Left kidney (tissue), 8 donors: Measurements from ENCODE around the gene IFNA10. TPM values are rescaled to one million over a fixed set of nuclear protein-coding genes. Genes with fewer than 3 reads are reported as not detected.
"Not testable (repeated sequence)": the region's sequence is repeated elsewhere in the genome, so short reads cannot be mapped to it uniquely, and the experiment has no call there.

Source experiments
- DNase-seq: peaks from one replicate; pipeline ENCODE4 v3.0.0-alpha.2; 2013
- long read RNA-seq, 8 donors: transcript quantifications; one replicate each; lab custom pipeline, GENCODE V29; 2026
- polyA plus RNA-seq: library from polyadenylated mRNA; unstranded; fragments of 120-200 nt; gene quantifications from one replicate; pipeline ENCODE4 v1.2.1, GENCODE V29; 2013; ENCODE audit not compliant: insufficient read length

The IFNA10 gene
- polyA plus RNA-seq: not detected
- long read RNA-seq, donor 1: 0 reads
- long read RNA-seq, donor 2: 0 reads
- long read RNA-seq, donor 3: 0 reads
- long read RNA-seq, donor 4: 0 reads
- long read RNA-seq, donor 5: 0 reads
- long read RNA-seq, donor 6: 0 reads
- long read RNA-seq, donor 7: 0 reads
- long read RNA-seq, donor 8: 0 reads

GRCh38 chr9:21207043-21207442 lies at the start of gene IFNA10:
Gene IFNA10, minus strand, starts transcription at chr9:21207143. Its CDS starts 46 bp downstream, at chr9:21207097.
- DNase-seq: not testable (repeated sequence)

- no peak for DNase-seq
Measured at GRCh38 chr9:21255538-21256212, 48.7 kb upstream of the IFNA10 start.

- DNase-seq: peak; percentile 24
Measured at GRCh38 chr9:21252721-21253547, 46.0 kb upstream of the IFNA10 start.

- DNase-seq: no peak
Measured at GRCh38 chr9:21251638-21252037, 44.7 kb upstream of the IFNA10 start.

- no peak for DNase-seq
Measured at GRCh38 chr9:21251190-21251589, 44.2 kb upstream of the IFNA10 start.

- DNase-seq: no peak
Measured at GRCh38 chr9:21244836-21245235, 37.9 kb upstream of the IFNA10 start.

GRCh38 chr9:21239911-21240310 lies 33.0 kb upstream of the IFNA10 start, which contains the start of gene IFNA14:
Gene IFNA14, minus strand, starts transcription at chr9:21240005. Its CDS starts 70 bp downstream, at chr9:21239935.
- no peak for DNase-seq

GRCh38 chr9:21236360-21236714 lies 29.4 kb upstream of the IFNA10 start:
- not testable (repeated sequence) for DNase-seq

- DNase-seq: peak; percentile 22
Measured at GRCh38 chr9:21235468-21236359, 28.8 kb upstream of the IFNA10 start.

- no peak for DNase-seq
Measured at GRCh38 chr9:21234153-21234687, 27.3 kb upstream of the IFNA10 start.

- no peak for DNase-seq
Measured at GRCh38 chr9:21233258-21233657, 26.3 kb upstream of the IFNA10 start.

- DNase-seq: no peak
Measured at GRCh38 chr9:21228122-21228521, 21.2 kb upstream of the IFNA10 start, which contains the start of gene IFNA17. Gene IFNA17, minus strand, starts transcription at chr9:21228222. Its CDS starts 49 bp downstream, at chr9:21228173.

- not testable (repeated sequence) for DNase-seq
Measured at GRCh38 chr9:21217211-21217610, 10.3 kb upstream of the IFNA10 start, which contains the start of gene IFNA16. Gene IFNA16, minus strand, starts transcription at chr9:21217311. Its CDS starts 6 bp downstream, at chr9:21217305.

GRCh38 chr9:21213411-21214326 lies 6.7 kb upstream of the IFNA10 start:
- not testable (repeated sequence) for DNase-seq

GRCh38 chr9:21212160-21212559 lies 5.2 kb upstream of the IFNA10 start:
- not testable (repeated sequence) for DNase-seq

- DNase-seq: not testable (repeated sequence)
Measured at GRCh38 chr9:21210782-21211181, 3.8 kb upstream of the IFNA10 start.

GRCh38 chr9:21210311-21210710 lies 3.4 kb upstream of the IFNA10 start:
- DNase-seq: no peak

GRCh38 chr9:21205204-21205603 lies 1.7 kb downstream of the IFNA10 start:
- no peak for DNase-seq

- DNase-seq: not testable (repeated sequence)
Measured at GRCh38 chr9:21202105-21202504, 4.8 kb downstream of the IFNA10 start, which contains the start of gene IFNA7. Gene IFNA7, minus strand, starts transcription at chr9:21202205. Its CDS starts 40 bp downstream, at chr9:21202165.
